Kidney epithelial cell (primary cell): ENCODE results near the gene AOPEP. TPM values are rescaled to one million over a fixed set of nuclear protein-coding genes. Genes with fewer than 3 reads are reported as not detected.

Experiments
- DNase-seq: peaks from one replicate; pipeline ENCODE4 v3.0.0-alpha.2; 2010; ENCODE audit warnings: low read depth
- H3K27me3 ChIP-seq: 2 replicates; pipeline ENCODE4 v1.6.0; 2011; ENCODE audit warnings: low read length; ENCODE audit not compliant: control insufficient read depth, insufficient read depth
- H3K36me3 ChIP-seq: 2 replicates; pipeline ENCODE4 v1.5.1; 2011; ENCODE audit warnings: low read length; ENCODE audit not compliant: control insufficient read depth, insufficient read depth
- H3K4me3 ChIP-seq: 2 replicates; pipeline ENCODE4 v1.5.1; 2011; ENCODE audit warnings: low read depth, mild to moderate bottlenecking, control low read depth, low read length
- total RNA-seq: library from RNA; depleted of rRNA; stranded (reverse); fragments of >200 nt; gene quantifications from 2 replicates; pipeline ENCODE4 v1.2.3, GENCODE V29; 2015
- TF ChIP-seq, protein P1 (sequence below): IDR thresholded peaks from 2 replicates; pipeline ENCODE4 v1.5.1; 2011; ENCODE audit warnings: mild to moderate bottlenecking, moderate library complexity, low read length, control low read depth, inconsistent platforms; ENCODE audit not compliant: insufficient read depth, poor library complexity, severe bottlenecking

AOPEP gene
- total RNA-seq, 1 donor from 2014 or later: 17.4 TPM

DNA sequence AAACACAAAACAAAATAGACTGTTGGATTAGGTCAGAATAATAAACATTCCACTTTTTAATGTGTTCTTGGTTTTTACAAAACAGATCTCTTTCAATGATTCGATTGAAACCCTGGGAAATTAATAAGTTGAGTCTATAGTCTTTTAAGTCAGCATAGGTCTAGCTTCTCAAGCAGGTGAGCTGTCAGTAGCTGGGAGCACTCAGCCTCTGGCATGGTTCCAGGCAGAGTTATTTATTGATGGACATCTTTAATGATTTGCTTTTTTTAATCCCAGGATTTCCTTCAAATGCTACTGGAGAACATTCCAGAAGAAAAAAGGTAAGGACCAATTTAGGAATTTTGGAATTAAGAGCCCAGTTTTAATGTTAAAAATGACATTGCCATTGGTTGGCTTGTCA is 241.0 kb downstream of the AOPEP start:
- H3K36me3 ChIP-seq: no peaks in the 10 kb centered on the region
- TF ChIP-seq, protein P1, sequence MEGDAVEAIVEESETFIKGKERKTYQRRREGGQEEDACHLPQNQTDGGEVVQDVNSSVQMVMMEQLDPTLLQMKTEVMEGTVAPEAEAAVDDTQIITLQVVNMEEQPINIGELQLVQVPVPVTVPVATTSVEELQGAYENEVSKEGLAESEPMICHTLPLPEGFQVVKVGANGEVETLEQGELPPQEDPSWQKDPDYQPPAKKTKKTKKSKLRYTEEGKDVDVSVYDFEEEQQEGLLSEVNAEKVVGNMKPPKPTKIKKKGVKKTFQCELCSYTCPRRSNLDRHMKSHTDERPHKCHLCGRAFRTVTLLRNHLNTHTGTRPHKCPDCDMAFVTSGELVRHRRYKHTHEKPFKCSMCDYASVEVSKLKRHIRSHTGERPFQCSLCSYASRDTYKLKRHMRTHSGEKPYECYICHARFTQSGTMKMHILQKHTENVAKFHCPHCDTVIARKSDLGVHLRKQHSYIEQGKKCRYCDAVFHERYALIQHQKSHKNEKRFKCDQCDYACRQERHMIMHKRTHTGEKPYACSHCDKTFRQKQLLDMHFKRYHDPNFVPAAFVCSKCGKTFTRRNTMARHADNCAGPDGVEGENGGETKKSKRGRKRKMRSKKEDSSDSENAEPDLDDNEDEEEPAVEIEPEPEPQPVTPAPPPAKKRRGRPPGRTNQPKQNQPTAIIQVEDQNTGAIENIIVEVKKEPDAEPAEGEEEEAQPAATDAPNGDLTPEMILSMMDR: no peak
- no peaks in the 10 kb centered on the region for H3K27me3 ChIP-seq
- no peak for DNase-seq
- no peak overlapping the region for H3K4me3 ChIP-seq

DNA sequence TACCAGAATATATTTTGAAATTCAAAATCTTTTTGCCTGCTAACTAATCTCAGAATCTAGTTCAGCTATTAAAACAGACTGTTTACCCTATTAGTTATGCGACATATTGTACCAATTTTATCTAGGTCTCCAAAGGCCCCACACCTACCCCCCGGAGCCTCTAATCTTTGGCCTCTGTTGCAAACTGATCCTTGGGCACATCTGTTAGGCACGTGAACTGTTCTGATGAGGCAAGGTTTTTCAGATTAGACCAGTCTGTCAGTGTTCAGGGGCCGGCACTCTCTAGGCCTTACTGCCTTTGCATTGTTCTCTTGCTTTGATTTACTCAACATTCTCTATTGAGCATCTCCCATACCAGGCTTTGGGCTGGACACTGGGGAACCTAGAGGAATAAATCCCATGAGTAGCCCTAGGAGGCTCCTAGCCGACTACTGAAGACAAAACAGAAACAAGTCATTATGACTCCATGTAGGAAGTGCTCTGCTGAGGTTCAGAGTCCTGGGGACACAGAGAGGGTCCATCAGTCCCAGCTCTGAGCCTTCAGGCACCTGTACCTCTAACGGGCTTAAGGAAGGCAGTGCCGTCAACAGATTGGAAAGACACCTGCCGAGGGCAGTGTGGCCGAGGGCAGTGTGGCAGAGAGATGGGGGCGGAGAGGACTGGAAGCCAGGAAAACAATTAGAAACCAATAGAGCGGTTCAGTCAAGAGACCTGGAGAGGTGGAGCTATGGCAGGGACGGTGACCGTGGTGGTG is 245.1 kb downstream of the AOPEP start:
- H3K4me3 ChIP-seq: no peak overlapping the region
- H3K27me3 ChIP-seq: no peaks in the 10 kb centered on the region
- TF ChIP-seq, protein P1: no peak
- no peak for DNase-seq
- no peaks in the 10 kb centered on the region for H3K36me3 ChIP-seq

- Histone ChIP-seq H3K27me3 (no peaks in the 10 kb centered on the region), H3K36me3 (no peaks in the 10 kb centered on the region), H3K4me3 (no peak overlapping the region)
- TF ChIP-seq, protein P1: no peak
- no peak for DNase-seq
Observed at GRCh38 chr9:94973451-94973941, 247.0 kb downstream of the AOPEP start.

DNA sequence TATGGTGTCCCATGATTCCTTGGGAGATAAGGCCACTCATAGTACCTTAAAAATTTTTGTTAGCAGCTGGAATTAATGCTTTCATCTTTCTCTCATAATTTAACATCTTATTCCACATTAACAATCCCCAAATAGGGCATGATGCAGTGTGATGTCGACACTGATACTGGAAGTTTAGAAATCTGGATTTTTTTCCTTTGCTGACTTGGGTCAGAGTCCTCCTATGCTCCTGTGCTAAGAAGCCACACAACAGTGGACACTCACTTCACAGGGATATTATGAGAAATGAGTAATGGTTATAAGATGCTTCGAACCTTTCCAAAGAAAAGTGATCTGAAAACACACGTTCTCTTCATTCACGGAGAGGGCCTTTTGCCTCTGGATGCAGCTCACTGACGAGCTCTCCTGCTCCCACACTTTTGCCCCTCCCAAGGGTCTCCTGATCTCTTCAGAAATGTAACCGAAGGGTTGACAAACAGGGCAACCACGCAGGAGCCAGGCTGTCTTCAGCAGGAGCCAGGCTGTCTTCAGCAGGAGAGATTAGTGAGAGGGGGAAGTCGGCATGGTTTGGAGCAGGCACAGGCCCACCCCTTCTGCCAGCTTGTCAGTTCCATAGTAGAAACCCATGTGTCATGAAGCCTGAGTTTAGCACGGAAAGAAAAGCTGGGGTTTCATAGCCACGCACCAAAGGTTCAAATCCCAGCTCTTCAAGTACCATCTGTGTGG is 247.8 kb downstream of the AOPEP start:
- Histone ChIP-seq H3K36me3 (no peaks in the 10 kb centered on the region), H3K27me3 (no peaks in the 10 kb centered on the region), H3K4me3 (no peak overlapping the region)
- TF ChIP-seq, protein P1: no peak
- no peak for DNase-seq

GRCh38 chr9:94975480-94975879 is 249.0 kb downstream of the AOPEP start:
- DNase-seq: no peak
- TF ChIP-seq, protein P1: no peak
- no peaks in the 10 kb centered on the region for H3K36me3 ChIP-seq
- no peak overlapping the region for H3K4me3 ChIP-seq
- no peaks in the 10 kb centered on the region for H3K27me3 ChIP-seq
